HG02981 (cell line): ENCODE results near the gene ARRDC2.
"Not testable (repeated sequence)": the region's sequence is repeated elsewhere in the genome, so short reads cannot be mapped to it uniquely, and the experiment has no call there.

Experiments
- ATAC-seq: cut with Tn5 transposase; IDR thresholded peaks from one replicate; pipeline ENCODE4 v1.9.1; 2021; ENCODE audit warnings: mild to moderate bottlenecking, moderate library complexity; ENCODE audit not compliant: unreplicated experiment

ARRDC2 gene

DNA sequence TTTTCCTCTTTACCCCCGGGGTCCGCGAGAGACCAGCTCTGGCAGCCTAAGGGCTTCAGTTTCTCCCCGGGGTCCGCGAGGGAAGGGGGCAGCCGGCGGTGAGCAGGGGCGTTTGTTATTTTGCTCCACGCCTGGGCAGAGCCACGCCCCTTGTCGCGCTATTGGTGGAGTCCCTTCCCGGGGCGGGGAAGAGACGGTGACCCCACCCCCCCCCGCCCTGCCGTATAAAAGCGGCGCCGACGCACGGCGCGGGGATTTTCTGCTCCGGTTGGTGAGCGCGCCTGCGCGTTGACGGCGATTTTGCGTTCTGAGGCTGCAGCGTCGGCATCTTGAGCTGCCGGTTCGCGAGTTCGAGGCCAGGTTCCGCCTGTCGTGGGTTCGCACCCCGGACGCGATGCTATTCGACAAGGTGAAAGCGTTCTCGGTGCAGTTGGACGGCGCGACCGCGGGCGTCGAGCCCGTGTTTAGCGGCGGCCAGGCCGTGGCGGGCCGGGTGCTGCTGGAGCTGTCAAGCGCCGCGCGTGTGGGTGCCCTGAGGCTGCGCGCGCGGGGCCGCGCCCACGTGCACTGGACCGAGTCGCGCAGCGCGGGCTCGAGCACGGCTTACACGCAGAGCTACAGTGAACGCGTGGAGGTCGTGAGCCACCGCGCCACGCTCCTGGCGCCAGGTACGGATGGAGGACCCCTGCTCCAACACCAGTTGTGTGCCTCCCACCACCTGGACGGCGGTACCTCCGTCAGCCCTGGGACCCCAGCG lies at the start of gene ARRDC2:
ARRDC2 (plus strand) TSS at position 254 of the 757 bp plus-strand sequence; CDS start at position 395, 141 bp downstream.
- no peak for ATAC-seq

DNA sequence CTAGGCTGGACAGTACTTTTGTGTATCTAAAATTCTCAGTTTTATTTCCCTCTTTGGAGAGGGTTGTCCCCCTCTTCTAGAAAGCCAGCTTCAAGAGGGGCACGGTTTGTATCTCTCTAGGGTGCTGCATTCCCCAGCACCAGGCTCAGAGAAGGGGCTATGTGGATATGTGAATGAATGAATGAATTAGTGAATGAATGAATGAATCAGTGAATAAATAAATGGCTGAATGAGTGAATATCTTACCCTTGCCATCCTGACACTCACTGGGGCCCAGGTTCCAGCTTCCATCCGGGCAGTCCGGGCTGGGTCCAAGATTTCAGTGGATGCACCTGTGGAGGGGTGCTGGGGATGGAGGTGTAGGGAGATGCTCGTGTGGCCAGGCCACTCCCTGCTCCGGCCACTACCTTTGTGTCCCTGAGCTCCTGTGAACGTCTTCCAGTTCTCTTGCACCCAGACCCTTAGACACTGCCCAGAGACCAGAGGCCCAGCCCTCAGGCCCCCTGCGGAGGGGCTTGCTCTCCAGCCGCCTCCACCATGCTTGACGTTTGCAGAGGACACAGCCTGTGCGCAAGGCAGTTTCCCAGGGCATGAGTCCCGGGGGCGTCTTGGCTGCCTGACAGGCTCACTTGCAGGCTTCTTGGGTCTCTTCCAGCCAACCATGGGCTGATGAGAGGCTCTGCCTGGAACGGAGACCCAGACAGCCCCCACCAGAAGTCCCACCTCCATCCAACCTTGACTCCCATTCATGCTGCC lies 43.9 kb upstream of the ARRDC2 start:
- no peak for ATAC-seq

DNA sequence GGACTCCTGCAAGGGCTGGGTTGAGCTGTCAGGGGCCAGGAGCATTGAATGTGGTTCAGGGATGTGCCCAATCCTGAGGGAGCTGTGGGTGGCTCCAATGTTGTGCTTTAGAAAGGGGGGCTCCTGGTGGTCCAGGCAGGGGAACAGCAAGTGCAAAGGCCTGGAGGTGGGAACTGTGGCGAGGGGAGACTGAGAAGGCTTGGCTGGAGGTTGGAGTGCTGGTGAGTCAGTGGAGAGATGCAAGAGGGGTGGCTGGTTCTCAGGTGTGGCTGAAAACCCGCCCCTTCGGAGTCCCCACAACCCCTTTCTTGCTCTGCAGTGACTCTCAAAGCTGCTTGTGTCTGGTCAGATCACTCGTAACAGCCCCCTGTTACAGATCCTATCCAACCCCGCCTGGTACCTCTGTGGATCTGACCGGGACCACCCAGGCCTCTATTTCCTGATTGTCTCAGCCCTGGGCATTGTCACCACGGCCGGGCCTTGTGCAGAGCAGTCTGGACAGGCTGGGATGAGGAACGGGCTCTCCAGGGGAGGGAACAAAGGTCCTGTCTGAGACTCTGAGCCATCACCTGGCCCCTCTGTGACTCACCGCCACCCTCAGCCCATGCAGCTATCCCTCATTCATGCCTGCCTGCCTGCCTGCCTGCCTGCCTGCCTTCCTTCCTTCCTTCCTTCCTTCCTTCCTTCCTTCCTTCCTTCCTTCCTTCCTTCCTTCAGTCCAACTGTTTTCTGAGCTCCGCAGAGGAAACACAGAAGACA lies 42.4 kb upstream of the ARRDC2 start:
- ATAC-seq, result no peak

DNA sequence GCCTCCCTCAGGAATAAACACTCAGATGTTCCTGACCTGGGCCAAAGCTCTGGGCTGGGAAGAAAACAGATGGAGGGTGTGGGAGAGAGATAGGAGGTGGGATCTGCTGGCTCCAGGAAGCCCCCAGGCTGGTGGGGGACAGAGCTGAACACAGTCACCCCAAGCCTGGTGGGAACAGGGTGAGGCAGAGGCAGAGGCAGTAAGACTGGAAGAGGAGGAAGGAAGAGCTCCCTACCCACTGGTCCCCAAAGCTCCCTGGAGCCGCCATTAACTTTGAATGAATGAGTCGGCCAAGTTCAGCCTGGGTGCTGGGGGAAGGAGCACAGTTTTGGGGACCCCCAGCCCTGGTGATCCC lies 41.9 kb upstream of the ARRDC2 start:
- no peak for ATAC-seq

- ATAC-seq, result no peak
Observed at GRCh38 chr19:17966550-17967256, 41.3 kb upstream of the ARRDC2 start, which contains the start of gene KCNN1. TSS of gene KCNN1 (plus strand) at chr19:17967107. CDS start at chr19:17973889, 6,782 bp downstream.

- ATAC-seq, result no peak
Observed at GRCh38 chr19:17967257-17968051, 40.5 kb upstream of the ARRDC2 start.

- no peak for ATAC-seq
Observed at GRCh38 chr19:17968362-17968761, 39.6 kb upstream of the ARRDC2 start.

- no peak for ATAC-seq
Observed at GRCh38 chr19:17969096-17969792, 38.7 kb upstream of the ARRDC2 start.

DNA sequence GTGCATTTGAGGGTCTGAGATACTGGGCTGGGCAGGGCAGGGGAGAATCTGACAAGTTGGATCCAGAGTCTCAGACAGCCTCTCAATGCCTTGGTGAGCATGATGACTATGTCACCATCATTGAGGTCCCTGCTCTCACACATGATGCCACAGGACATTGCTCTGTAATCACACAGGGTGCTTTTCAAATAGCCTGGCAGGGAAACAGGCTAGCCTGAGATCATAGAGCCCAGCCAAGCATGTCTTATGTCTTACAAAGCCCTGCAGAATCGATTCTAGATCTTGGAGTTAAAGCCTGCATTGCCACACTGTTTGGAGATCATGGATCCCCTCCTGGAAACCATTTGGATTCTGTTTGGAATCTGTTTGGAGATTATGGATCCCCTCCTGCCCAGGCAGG lies 35.7 kb upstream of the ARRDC2 start:
- ATAC-seq, result no peak

DNA sequence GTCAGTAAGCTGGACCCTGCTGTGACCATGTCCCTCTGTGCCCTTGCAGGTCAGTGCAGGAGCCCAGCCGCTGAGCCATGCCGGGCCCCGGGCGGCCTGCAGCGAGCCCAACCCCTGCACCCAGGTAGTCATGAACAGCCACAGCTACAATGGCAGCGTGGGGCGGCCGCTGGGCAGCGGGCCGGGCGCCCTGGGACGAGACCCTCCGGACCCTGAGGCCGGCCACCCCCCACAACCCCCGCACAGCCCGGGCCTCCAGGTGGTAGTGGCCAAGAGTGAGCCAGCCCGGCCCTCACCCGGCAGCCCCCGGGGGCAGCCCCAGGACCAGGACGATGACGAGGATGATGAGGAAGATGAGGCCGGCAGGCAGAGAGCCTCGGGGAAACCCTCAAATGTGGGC lies 34.2 kb upstream of the ARRDC2 start:
- ATAC-seq, result no peak

DNA sequence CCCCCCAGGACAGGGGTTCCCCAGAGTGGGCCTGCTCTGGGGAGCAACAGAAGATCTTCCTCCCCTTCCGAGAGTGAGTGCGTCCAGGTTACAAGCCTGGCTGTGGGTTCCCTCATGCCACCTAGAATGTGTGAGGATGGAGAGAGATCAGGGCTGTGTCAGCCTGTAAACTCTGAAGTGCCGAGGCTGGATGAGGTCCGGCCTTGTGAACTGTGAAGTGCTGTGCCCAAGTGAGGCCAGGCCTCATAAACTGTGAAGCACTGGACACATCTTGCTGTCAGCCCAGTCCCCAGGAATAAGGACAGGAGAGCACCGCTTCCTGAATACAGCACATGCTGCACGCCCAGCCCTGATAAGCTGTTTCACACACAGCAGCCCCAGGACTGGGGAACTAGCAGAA lies 33.4 kb upstream of the ARRDC2 start:
- ATAC-seq, result no peak

- no peak for ATAC-seq
Observed at GRCh38 chr19:17975032-17975431, 32.9 kb upstream of the ARRDC2 start.

DNA sequence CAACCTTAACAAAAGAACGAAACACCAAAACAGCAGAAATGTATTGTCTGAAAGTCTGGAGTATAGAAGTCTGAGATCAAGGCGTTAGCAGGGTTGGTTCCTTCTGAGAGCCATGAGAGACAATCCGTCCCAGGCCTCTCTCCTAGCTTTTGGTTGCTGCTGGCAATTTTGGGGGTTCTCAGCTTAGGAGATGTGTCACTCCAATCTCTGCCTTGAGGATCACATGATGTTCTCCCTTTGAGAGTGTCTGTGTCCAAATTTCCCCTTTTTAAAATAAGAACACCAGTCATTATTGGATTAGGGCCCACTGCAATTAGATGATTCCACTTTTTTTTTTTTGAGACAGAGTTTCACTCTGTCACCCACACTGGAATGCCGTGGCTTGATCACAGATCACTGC lies 30.9 kb upstream of the ARRDC2 start:
- no peak for ATAC-seq

- no peak for ATAC-seq
Observed at GRCh38 chr19:17977488-17977887, 30.5 kb upstream of the ARRDC2 start.

DNA sequence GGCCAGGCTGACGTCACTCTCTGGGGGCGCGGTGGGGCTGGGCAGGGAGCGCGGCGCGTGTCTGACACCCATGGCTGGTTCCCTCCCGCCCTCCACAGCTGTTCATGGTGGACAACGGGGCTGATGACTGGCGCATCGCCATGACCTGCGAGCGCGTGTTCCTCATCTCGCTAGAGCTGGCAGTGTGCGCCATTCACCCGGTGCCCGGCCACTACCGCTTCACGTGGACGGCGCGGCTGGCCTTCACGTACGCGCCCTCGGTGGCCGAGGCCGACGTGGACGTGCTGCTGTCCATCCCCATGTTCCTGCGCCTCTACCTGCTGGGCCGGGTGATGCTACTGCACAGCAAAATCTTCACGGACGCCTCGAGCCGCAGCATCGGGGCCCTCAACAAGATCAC lies 26.4 kb upstream of the ARRDC2 start:
- no peak for ATAC-seq

DNA sequence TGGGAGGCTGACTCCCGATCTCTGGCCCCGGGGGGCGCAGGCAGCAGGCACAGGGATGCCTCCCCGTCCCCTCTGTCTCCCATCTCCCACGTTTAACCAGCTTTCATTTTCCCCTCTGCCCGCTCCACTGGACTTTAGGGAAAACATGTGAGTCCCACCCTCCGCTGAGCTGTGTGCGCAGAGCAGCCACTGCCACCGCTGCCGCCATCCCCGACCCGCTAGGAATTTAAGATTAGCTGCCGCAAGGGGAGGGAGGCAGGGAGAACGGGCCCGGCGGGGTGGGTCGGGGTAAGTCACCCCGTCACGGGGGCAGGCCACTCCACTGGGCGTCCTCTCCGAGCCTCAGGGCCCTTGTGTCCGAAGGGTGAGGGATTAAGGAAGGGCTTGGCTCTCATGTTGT lies 25.5 kb upstream of the ARRDC2 start:
- ATAC-seq, result no peak

DNA sequence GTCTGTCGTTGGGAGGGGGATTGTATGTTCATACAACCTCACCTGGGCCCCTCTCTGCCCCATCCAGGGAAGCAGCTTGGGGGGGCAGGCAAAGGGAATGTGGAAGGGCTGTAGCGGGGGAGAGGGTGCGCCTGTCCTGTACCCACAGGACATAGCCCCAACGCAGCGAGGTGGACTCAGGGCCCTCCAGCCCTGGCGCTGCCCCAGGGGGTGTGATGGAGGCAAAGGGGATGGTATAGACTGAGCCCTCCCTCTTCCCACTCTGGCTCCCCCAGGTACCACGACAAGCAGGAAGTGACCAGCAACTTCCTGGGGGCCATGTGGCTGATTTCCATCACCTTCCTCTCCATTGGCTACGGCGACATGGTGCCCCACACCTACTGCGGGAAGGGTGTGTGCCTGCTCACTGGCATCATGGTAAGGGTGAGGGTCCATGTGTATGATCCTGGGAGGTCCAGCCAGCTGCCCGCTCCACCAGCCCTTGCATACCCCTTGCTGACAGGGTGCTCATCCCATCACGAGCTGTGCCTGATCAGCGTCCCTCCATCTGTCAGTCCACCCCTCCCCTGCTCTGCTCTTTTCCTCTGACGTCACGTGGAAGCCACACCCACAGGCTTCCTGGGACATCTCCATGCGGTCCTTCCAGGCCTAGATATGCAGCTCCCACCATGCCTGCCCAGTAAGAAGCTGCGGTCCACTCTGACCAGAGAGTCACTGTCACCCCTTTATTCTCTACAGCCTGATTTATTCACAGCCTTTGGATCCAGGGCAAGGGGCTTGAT lies 22.7 kb upstream of the ARRDC2 start:
- ATAC-seq, result no peak

DNA sequence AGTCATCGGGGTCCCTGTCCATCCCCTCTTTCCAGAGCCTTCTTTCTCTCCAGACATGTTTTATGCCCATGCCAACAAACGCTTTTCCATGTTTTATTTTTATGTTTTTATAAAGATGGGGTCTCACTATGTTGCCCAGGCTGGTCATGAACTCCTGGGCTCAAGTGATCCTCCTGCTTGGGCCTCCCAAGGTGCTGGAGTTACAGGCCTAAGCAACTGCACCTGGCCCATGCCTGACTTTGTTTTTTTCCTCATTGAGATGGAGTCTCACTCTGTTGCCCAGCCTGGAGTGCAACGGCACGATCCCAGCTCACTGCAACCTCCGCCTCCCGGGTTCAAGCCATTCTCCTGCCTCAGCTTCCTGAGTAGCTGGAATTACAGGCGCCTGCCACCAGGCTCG lies 21.4 kb upstream of the ARRDC2 start:
- ATAC-seq, result not testable (repeated sequence)

DNA sequence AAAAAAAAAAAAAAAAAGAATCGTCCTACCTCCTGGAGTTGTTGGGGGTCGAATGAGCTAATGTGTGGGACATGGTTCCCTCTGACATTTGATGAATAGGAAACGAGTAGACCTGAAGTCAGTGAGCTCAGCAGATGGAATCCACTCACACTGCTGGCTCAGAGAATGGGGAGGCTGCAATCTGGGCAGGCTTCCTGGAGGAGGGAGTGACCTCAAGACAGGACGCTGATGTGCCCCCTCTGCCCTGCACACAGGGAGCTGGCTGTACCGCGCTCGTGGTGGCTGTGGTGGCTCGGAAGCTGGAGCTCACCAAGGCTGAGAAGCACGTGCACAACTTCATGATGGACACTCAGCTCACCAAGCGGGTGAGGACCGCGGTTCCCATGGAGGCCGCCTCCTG lies 19.8 kb upstream of the ARRDC2 start:
- no peak for ATAC-seq
